HG03066 (cell line): Measurements from ENCODE around the gene RIMS1.

Experiments used
- ATAC-seq: cut with Tn5 transposase; IDR thresholded peaks from one replicate; pipeline ENCODE4 v1.9.1; 2021; ENCODE audit warnings: low read depth; ENCODE audit not compliant: unreplicated experiment

RIMS1 gene

DNA sequence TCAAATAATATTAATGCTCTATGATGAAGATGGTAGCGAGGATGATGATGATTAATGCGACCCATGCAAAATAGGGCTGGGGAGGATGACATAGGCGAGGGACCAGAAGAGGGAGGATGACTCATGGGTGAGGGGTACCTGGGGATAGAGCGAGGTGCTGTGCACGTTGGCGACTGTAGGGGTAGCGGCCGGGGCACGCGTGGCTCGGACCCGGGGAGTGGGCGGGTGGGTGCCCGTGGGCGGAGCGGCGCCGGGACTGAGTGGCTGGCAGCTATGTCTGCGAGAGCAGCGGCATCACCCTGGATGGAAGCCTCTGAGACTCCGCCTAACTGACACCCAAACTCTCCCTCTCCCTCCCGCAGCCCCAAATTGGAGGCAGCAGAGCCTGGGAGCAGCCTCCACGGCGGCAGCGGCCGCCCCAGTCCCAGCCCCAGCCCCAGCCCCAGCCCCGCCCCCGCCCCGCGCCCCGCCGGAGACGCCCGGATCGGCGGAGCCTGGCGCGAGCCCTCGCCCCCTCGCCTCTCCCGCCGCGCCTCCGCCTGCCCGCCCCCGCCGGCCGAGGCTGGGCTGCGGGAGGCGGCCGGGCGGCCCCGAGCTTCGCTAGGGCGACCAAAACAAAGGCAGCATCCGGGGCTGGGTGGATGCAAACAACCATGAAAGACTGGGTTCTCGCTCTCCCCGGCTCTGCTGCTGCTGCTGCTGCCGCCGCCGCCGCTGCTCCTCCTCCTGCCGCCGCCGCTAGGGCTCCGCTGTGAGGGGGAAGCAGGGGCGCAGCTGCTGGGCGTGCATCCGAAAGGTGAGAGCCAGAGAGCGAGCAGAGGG is at the start of gene RIMS1:
Gene RIMS1 (plus strand): TSS at position 367 of the 822 bp plus-strand sequence. CDS start 474 bp downstream, outside the sequence.
- ATAC-seq, result peak; percentile 81

- no peak for ATAC-seq
Observed at GRCh38 chr6:71851214-71851613, 35.1 kb upstream of the RIMS1 start.

GRCh38 chr6:71852948-71853347 is 33.4 kb upstream of the RIMS1 start:
- no peak for ATAC-seq

- ATAC-seq, result no peak
Observed at GRCh38 chr6:71855406-71855805, 30.9 kb upstream of the RIMS1 start.

DNA sequence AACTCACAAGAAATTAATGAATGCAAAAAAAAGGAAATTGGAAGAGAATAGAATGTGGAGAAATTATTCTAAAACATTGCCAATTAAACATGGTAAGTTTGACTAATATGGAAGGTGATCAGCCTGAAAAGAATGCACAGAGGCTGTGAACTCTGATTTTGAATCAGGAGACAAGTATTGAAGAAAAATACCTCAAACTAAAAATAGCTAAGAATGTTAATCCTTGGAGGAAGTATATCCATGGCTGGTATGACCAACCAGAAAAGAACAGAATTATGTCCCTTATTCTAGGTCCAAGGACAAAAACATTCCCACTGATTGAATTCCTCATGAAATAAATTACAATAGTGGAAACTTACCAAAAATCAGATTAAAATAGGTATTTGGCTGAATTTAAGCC is 7.3 kb upstream of the RIMS1 start:
- no peak for ATAC-seq

DNA sequence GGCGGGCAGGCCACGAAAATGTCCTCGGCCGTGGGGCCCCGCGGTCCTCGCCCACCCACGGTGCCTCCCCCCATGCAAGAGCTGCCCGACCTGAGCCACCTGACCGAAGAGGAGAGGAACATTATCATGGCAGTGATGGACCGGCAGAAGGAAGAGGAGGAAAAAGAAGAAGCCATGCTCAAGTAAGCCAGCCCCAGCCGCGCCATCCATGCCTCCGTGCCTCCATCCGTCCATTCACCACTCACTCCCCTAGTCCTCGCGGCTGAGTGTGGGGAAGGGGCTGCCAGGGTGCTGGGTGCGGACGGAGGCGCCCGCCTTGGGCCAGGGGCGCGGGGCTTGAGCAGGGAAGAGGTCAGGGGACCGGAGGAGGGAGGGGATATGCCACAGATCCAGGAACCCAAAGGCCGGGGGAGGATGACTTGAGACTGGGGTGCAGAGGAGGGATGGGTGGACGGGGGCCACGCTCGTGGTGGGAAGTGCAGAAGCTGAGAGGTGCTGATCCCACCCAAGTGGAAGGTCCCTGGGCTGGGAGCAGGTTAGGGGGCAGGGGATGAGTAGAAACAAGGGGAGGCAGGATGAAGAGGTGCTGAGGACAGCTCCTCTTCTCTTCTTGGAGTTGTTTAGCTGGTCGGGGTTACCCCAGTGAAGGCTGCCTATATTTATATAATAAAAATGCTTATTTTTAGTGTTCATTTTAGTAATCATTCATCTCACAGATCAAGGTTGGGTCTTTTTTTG is 825 bp downstream of the RIMS1 start:
- no peak for ATAC-seq

- ATAC-seq, result no peak
Observed at GRCh38 chr6:71887744-71888230, 1.4 kb downstream of the RIMS1 start.

DNA sequence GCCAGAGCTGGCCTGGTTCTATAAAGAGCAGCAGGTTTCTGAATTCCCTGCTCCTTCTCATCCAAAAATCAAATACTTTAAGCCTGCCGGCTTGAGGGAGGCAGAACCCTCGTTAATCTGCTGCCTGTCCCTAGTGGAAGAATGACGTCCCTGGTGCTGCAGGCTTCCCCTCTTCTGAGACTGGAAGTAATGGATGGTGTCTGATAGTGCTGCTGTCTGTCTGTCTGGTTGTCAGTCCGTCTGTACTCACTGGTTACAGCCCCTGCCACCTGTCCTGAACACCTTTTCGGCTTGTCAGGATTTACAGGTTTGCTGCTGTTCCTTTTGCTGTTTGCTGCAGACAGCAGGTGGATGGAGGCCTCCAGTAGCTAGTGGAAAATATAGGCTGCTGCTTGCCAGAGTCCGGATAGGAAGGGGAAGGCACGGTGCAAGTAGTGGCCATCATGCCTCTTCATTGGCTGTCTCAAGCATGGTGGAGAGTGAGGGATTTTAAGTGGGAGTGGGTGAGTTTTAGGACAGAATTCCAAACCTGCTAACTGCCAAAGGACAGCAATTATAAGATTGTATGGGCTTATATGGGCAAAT is 2.5 kb downstream of the RIMS1 start:
- ATAC-seq, result no peak

GRCh38 chr6:71889366-71889765 is 3.0 kb downstream of the RIMS1 start:
- no peak for ATAC-seq

DNA sequence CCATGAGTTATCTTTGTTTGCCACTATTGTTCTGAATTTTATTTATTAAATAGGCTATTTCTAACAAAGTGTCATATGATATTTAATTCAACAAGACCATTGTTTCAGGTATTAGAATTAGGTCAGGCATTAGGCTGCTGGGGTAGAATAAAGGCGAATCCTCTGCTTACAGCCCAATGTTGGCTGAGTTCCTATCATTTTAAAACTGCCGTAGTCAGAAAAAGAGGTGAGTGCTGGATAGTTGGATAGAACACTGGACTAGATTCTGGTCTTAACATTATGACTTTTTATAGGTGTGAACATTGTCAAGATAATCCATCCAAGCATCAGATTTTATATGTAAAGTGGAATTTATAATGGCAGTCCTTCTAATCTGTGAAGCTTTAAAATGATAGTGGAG is 6.3 kb downstream of the RIMS1 start:
- ATAC-seq, result no peak

DNA sequence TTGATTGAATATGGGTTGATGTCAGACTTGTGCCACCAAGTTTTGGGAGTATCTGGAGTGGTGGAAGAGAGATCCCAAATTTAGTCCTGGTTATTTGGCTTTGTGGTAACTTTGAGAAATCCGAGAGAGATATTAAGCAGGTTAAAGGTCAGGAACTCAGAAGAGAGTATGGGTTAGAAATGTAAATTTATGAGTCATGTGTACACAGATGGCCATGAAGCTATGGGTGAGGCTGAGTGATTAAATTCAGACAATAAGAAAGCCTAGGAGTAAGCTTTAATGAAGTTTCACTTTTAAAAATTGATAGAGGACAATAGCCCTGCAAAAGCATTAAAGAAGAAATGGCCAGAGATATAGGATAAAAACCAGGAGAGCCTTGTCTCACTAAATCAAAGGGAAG is 14.3 kb downstream of the RIMS1 start:
- ATAC-seq, result no peak

DNA sequence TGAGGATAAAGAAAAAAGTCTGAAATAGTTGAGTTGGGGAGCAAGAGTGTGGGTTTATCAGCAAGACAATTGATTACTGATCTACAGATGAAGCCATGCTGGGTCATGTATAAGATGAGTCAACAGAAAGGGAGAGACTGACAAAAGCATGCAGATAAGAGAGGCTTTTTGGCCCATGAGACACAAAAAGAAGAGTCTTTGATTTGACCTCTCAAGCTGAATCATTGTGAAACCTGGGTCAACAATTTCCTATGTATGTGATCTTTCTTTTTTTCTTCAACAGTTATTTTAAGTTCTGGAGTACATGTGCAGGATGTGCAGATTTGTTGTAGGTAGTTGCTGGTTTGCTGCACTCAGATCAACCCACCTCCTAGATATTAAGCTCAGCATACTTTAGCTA is 15.9 kb downstream of the RIMS1 start:
- ATAC-seq, result peak; percentile 64

GRCh38 chr6:71906813-71907212 is 20.5 kb downstream of the RIMS1 start:
- no peak for ATAC-seq

DNA sequence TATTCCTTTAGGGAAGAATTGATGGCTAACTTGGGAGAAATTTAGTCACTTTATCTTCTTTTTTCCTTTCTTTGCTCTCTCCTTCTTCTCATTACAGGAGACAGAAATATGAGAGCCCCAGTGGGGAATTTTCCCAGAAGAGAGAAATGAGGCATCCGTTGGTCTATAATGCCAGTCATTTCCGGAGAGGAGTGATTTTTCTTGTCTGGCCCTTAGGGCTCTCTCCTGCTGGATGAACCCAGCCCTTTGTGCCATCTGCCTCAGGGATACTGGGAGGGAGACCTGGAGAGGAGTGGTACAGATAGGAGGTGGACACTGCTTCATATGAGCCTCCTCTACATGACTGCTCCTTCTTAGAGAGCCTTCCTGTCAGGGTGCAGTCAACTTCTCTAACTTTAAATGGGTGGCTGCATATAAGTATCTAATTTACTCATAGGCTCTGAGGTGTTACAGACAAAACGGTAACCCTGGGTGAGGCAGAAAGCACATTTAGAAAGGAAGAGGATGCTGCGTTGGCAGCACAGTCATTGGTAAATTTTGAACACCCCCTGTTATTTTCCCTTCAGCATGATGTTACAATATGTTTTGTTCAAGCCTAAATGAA is 21.9 kb downstream of the RIMS1 start:
- ATAC-seq, result no peak

DNA sequence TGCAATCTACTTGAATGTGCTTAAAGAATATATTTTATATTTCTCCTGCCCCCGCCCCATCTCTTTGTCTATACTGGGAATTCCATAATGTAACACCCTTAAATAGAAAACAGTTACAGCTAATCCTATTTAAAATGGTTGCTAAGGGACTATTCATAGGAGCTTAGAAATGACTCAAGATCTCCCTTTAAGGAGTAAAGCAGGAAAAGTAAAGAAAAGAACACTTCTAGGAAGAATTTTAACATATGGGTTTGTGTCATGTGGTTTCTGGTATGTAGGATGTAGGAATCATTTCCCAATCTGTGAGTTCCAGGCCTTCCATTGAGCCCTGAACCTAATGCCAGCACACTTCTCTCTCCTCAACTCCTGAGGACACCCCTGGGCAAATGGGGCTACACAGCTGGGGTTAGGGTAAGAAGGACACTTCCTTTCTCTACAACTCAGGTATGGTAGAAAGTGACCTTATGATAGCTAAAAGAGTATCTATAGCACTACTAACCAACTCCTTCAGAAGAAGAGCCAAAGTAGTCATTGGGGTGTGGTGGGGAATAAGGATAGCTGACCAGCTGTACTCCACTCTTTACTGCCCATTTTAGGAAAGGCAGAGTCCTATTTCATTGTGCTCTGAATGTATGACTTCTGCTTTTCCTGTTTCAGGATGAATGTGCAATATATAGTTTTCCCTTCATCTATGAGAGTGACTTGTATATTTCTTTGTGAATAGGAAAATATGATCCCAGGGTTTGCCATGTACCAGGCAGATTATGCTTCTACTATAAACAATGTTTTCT is 27.3 kb downstream of the RIMS1 start:
- no peak for ATAC-seq

- no peak for ATAC-seq
Observed at GRCh38 chr6:71929047-71929446, 42.7 kb downstream of the RIMS1 start.

GRCh38 chr6:71933881-71934280 is 47.5 kb downstream of the RIMS1 start:
- no peak for ATAC-seq

- ATAC-seq, result no peak
Observed at GRCh38 chr6:71965404-71965803, 79.1 kb downstream of the RIMS1 start.

GRCh38 chr6:71967436-71967835 is 81.1 kb downstream of the RIMS1 start:
- ATAC-seq, result no peak

- ATAC-seq, result no peak
Observed at GRCh38 chr6:71977884-71978283, 91.5 kb downstream of the RIMS1 start.
